Measurements from ENCODE around the gene ZBTB48.
"Not testable (repeated sequence)": the region's sequence is repeated elsewhere in the genome, so short reads cannot be mapped to it uniquely, and the experiment has no call there.

- not testable (repeated sequence) for TF ChIP-seq EP300 (IDR thresholded peaks at IDR 0.05; ENCODE audit: borderline replicate concordance in 1 of 2, low read depth in 1 of 2, low read length in 1 of 2); CTCF (IDR thresholded peaks at IDR 0.05); FOXM1 (IDR thresholded peaks at IDR 0.05; ENCODE audit: low read depth)
- TF ChIP-seq, protein P1, sequence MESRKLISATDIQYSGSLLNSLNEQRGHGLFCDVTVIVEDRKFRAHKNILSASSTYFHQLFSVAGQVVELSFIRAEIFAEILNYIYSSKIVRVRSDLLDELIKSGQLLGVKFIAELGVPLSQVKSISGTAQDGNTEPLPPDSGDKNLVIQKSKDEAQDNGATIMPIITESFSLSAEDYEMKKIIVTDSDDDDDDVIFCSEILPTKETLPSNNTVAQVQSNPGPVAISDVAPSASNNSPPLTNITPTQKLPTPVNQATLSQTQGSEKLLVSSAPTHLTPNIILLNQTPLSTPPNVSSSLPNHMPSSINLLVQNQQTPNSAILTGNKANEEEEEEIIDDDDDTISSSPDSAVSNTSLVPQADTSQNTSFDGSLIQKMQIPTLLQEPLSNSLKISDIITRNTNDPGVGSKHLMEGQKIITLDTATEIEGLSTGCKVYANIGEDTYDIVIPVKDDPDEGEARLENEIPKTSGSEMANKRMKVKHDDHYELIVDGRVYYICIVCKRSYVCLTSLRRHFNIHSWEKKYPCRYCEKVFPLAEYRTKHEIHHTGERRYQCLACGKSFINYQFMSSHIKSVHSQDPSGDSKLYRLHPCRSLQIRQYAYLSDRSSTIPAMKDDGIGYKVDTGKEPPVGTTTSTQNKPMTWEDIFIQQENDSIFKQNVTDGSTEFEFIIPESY (IDR thresholded peaks at IDR 0.05; ENCODE audit: borderline replicate concordance, low read depth): not testable (repeated sequence)
Measured at GRCh38 chr1:6636778-6637177, 57.0 kb downstream of the ZBTB48 start.

Data from SK-N-SH (cell line).